DOHH2 (cell line): ENCODE results near the gene CYP2F1.

Experiments
- H3F3A ChIP-seq: fragments of 200-600 bp; sonication (generic), shearing (Covaris generic); 2 replicates; pipeline ENCODE4 v1.6.0; 2016; ENCODE audit warnings: antibody characterized with exemption, mild to moderate bottlenecking; ENCODE audit not compliant: control insufficient read depth, insufficient read depth
- H3K27ac ChIP-seq: fragments of 200-600 bp; sonication (generic); 2 replicates; pipeline ENCODE4 v1.5.1; 2014; ENCODE audit warnings: low read depth, mild to moderate bottlenecking, low read length, moderate library complexity
- H3K27me3 ChIP-seq: fragments of 200-600 bp; sonication (generic); 2 replicates; pipeline ENCODE4 v1.6.1; 2014; ENCODE audit warnings: mild to moderate bottlenecking, low read length, mixed read lengths; ENCODE audit not compliant: control insufficient read depth
- H3K36me3 ChIP-seq: fragments of 200-600 bp; sonication (generic); 2 replicates; pipeline ENCODE4 v1.6.1; 2014; ENCODE audit warnings: mild to moderate bottlenecking, low read length, moderate library complexity, mixed read lengths; ENCODE audit not compliant: control insufficient read depth
- H3K4me1 ChIP-seq: fragments of 200-600 bp; sonication (generic); 2 replicates; pipeline ENCODE4 v1.6.1; 2014; ENCODE audit warnings: mild to moderate bottlenecking, low read length, mixed read lengths; ENCODE audit not compliant: control insufficient read depth
- H3K4me2 ChIP-seq: fragments of 200-600 bp; sonication (generic); 2 replicates; pipeline ENCODE4 v1.6.0; 2014; ENCODE audit warnings: mild to moderate bottlenecking, low read length, moderate library complexity
- H3K4me3 ChIP-seq: fragments of 200-600 bp; sonication (generic); 2 replicates; pipeline ENCODE4 v1.5.1; 2014; ENCODE audit warnings: mild to moderate bottlenecking, low read length, mixed read lengths
- H3K79me2 ChIP-seq: fragments of 200-600 bp; sonication (generic); 2 replicates; pipeline ENCODE4 v1.6.1; 2014; ENCODE audit warnings: mild to moderate bottlenecking, low read length, mixed read lengths; ENCODE audit not compliant: control insufficient read depth
- H3K9me2 ChIP-seq: fragments of 200-600 bp; sonication (generic); replicated peaks from 2 replicates; pipeline ENCODE4 v1.6.1; 2014; ENCODE audit warnings: mild to moderate bottlenecking, low read length, mixed read lengths; ENCODE audit not compliant: control insufficient read depth
- H3K9me3 ChIP-seq: fragments of 200-600 bp; sonication (generic); 2 replicates; pipeline ENCODE4 v1.6.1; 2014; ENCODE audit warnings: antibody characterized with exemption, low read length, mixed read lengths; ENCODE audit not compliant: control insufficient read depth, insufficient read depth
- H4K20me1 ChIP-seq: fragments of 200-600 bp; sonication (generic); 2 replicates; pipeline ENCODE4 v1.6.0; 2014; ENCODE audit warnings: low read depth, mild to moderate bottlenecking, antibody characterized with exemption, low read length, moderate library complexity; ENCODE audit not compliant: control insufficient read depth, insufficient read depth
- CTCF ChIP-seq: fragments of 200-600 bp; sonication (generic); IDR thresholded peaks from one replicate; pipeline ENCODE4 v1.5.1; 2014; ENCODE audit warnings: antibody characterized with exemption, mild to moderate bottlenecking, low read depth, low read length; ENCODE audit not compliant: poor library complexity, severe bottlenecking
- EZH2phosphoT487 ChIP-seq: fragments of 200-600 bp; sonication (generic); IDR thresholded peaks from 2 replicates; pipeline ENCODE4 v1.6.1; 2017; ENCODE audit warnings: borderline replicate concordance, mild to moderate bottlenecking, antibody characterized with exemption, low read length, moderate library complexity, mixed read lengths

CYP2F1 gene

GRCh38 chr19:41083516-41083915 lies 30.7 kb upstream of the CYP2F1 start:
- H3K9me2 ChIP-seq = no peaks in the 10 kb centered on the region
- H3K36me3 ChIP-seq = no peaks in the 10 kb centered on the region
- H3K4me3 ChIP-seq = no peak overlapping the region
- H3F3A ChIP-seq = no peaks in the 10 kb centered on the region
- TF ChIP-seq EZH2phosphoT487 = no peak
- TF ChIP-seq CTCF = no peak
- H3K9me3 ChIP-seq = no peaks in the 10 kb centered on the region
- H4K20me1 ChIP-seq = no peaks in the 10 kb centered on the region
- no peaks in the 10 kb centered on the region for H3K79me2 ChIP-seq
- no peak overlapping the region for H3K4me2 ChIP-seq
- H3K27me3 ChIP-seq = no peaks in the 10 kb centered on the region
- H3K4me1 ChIP-seq = no peaks in the 10 kb centered on the region
- no peak overlapping the region for H3K27ac ChIP-seq

GRCh38 chr19:41085748-41086415 lies 28.4 kb upstream of the CYP2F1 start:
- no peaks in the 10 kb centered on the region for H3K9me3 ChIP-seq
- H3K9me2 ChIP-seq = no peaks in the 10 kb centered on the region
- H3F3A ChIP-seq = no peaks in the 10 kb centered on the region
- no peak overlapping the region for H3K4me3 ChIP-seq
- no peaks in the 10 kb centered on the region for H4K20me1 ChIP-seq
- no peaks in the 10 kb centered on the region for H3K36me3 ChIP-seq
- H3K79me2 ChIP-seq = no peaks in the 10 kb centered on the region
- H3K27me3 ChIP-seq = no peaks in the 10 kb centered on the region
- H3K27ac ChIP-seq = no peak overlapping the region
- H3K4me2 ChIP-seq = no peak overlapping the region
- TF ChIP-seq CTCF = no peak
- no peak for TF ChIP-seq EZH2phosphoT487
- no peaks in the 10 kb centered on the region for H3K4me1 ChIP-seq

GRCh38 chr19:41088151-41088550 lies 26.1 kb upstream of the CYP2F1 start, which contains the start of gene CYP2A13:
Gene CYP2A13 (plus strand): TSS chr19:41088451. CDS start chr19:41088472, 21 bp downstream.
- no peaks in the 10 kb centered on the region for H3F3A ChIP-seq
- H3K9me2 ChIP-seq = no peaks in the 10 kb centered on the region
- no peaks in the 10 kb centered on the region for H3K36me3 ChIP-seq
- no peak within 1 kb of the TSS for H3K4me3 ChIP-seq
- H4K20me1 ChIP-seq = no peaks in the 10 kb centered on the region
- H3K27me3 ChIP-seq = no peaks in the 10 kb centered on the region
- no peak within 1 kb of the TSS for H3K4me2 ChIP-seq
- no peaks in the 10 kb centered on the region for H3K4me1 ChIP-seq
- no peaks in the 10 kb centered on the region for H3K9me3 ChIP-seq
- no peak for TF ChIP-seq CTCF
- no peak for TF ChIP-seq EZH2phosphoT487
- H3K79me2 ChIP-seq = no peaks in the 10 kb centered on the region
- H3K27ac ChIP-seq = no peak within 1 kb of the TSS

GRCh38 chr19:41089959-41090358 lies 24.3 kb upstream of the CYP2F1 start:
- Histone ChIP-seq H3K9me3 (no peaks in the 10 kb centered on the region), H3K27me3 (no peaks in the 10 kb centered on the region), H3K4me1 (no peaks in the 10 kb centered on the region), H3F3A (no peaks in the 10 kb centered on the region), H3K27ac (no peak overlapping the region), H4K20me1 (no peaks in the 10 kb centered on the region), H3K4me3 (no peak overlapping the region), H3K4me2 (no peak overlapping the region), H3K9me2 (no peaks in the 10 kb centered on the region), H3K79me2 (no peaks in the 10 kb centered on the region), H3K36me3 (no peaks in the 10 kb centered on the region)
- TF ChIP-seq EZH2phosphoT487 (no peak), CTCF (no peak)
